Effector memory CD8-positive, alpha-beta T cell (primary cell): ENCODE data around the gene C6orf89.
A peak's percentile ranks its signal among the peaks of the same experiment; 100 is the strongest.

Experiments used
- ATAC-seq: fragments of 150-1000 bp; cut with Tn5 transposase; replicated peaks from 2 replicates; pipeline ENCODE4 v1.10.0; 2021; ENCODE audit warnings: mild to moderate bottlenecking, moderate library complexity
- DNase-seq, 3 experiments: peaks; one replicate each; pipeline ENCODE4 v3.0.0; 2021
- H3K27ac Mint-ChIP-seq, 2 donors: one replicate each; pipeline ENCODE4 v1.8.0; 2022; ENCODE audit warnings: mild to moderate bottlenecking in 2 of 2, mixed read lengths in 2 of 2, moderate library complexity in 2 of 2
- H3K27me3 Mint-ChIP-seq, 2 donors: one replicate each; pipeline ENCODE4 v1.8.0; 2022; ENCODE audit warnings: mixed read lengths in 2 of 2
- H3K36me3 Mint-ChIP-seq: one replicate; pipeline ENCODE4 v1.8.0; 2022; ENCODE audit warnings: mild to moderate bottlenecking, moderate library complexity, mixed read lengths; ENCODE audit not compliant: insufficient read depth
- H3K4me1 Mint-ChIP-seq, 2 donors: one replicate each; pipeline ENCODE4 v1.8.0; 2022; ENCODE audit warnings: low read depth in 2 of 2, mixed read lengths in 2 of 2
- H3K4me3 Mint-ChIP-seq, 2 donors: one replicate each; pipeline ENCODE4 v1.8.0; 2022; ENCODE audit warnings: mild to moderate bottlenecking in 2 of 2, mixed read lengths in 2 of 2, moderate library complexity in 2 of 2
- H3K9me3 Mint-ChIP-seq, 2 donors: one replicate each; pipeline ENCODE4 v1.8.0; 2022; ENCODE audit warnings: mixed read lengths in 2 of 2
- total RNA-seq, 9 experiments: gene quantifications; one replicate each; lab custom pipeline; 2026; lab: John Stamatoyannopoulos, UW

The C6orf89 gene
- total RNA-seq = 78.6 to 219 (median 115) reads per million in 9 experiments

GRCh38 chr6:36885461-36886401 lies at the start of gene C6orf89:
Gene C6orf89 (plus strand): TSS chr6:36885952. CDS start chr6:36899445, 13,493 bp downstream.
- no peaks in the 10 kb centered on the region for H3K27me3 Mint-ChIP-seq
- DNase-seq (peak; percentile 95 to 96 (median 95)), ATAC-seq (peak; percentile 97)
- H3K9me3 Mint-ChIP-seq = no peaks in the 10 kb centered on the region
- H3K4me3 Mint-ChIP-seq = peak within 1 kb of the TSS; percentile 87
- peaks cover 25 to 37% of the 10 kb centered on the region in 2 donors for H3K4me1 Mint-ChIP-seq
- H3K27ac Mint-ChIP-seq = peak within 1 kb of the TSS; percentile 95
- peaks cover 9% of the 10 kb centered on the region for H3K36me3 Mint-ChIP-seq

GRCh38 chr6:36836111-36837021 lies 49.4 kb upstream of the C6orf89 start:
- H3K27ac Mint-ChIP-seq = no peak overlapping the region
- peaks cover 3% of the 10 kb centered on the region for H3K36me3 Mint-ChIP-seq
- DNase-seq = no peak
- H3K9me3 Mint-ChIP-seq = no peaks in the 10 kb centered on the region
- H3K4me3 Mint-ChIP-seq = no peak overlapping the region
- H3K27me3 Mint-ChIP-seq = peaks cover 20 to 38% of the 10 kb centered on the region in 2 donors
- peaks cover 5 to 13% of the 10 kb centered on the region in 2 donors for H3K4me1 Mint-ChIP-seq
- no peak for ATAC-seq

- Mint-ChIP-seq H3K27me3 (peaks cover 20 to 38% of the 10 kb centered on the region in 2 donors), H3K27ac (no peak overlapping the region), H3K4me3 (no peak overlapping the region), H3K4me1 (peaks cover 5 to 13% of the 10 kb centered on the region in 2 donors), H3K36me3 (peaks cover 3% of the 10 kb centered on the region), H3K9me3 (no peaks in the 10 kb centered on the region)
- ATAC-seq = no peak
- no peak for DNase-seq
These were observed 48.8 kb upstream of the C6orf89 start for GRCh38 chr6:36837022-36837339.

- peaks cover 20 to 38% of the 10 kb centered on the region in 2 donors for H3K27me3 Mint-ChIP-seq
These were observed 48.1 kb upstream of the C6orf89 start for GRCh38 chr6:36837686-36838085.

GRCh38 chr6:36838896-36839748 lies 46.6 kb upstream of the C6orf89 start, which contains the start of gene CPNE5:
Gene CPNE5 (minus strand): TSS chr6:36839444. CDS start chr6:36839377, 67 bp downstream.
- no peak for ATAC-seq

More at GRCh38 chr6:36837686-36838085, 48.1 kb upstream of the C6orf89 start:
- ATAC-seq (no peak), DNase-seq (no peak)
- peaks cover 3% of the 10 kb centered on the region for H3K36me3 Mint-ChIP-seq
- no peaks in the 10 kb centered on the region for H3K9me3 Mint-ChIP-seq
- H3K4me1 Mint-ChIP-seq = peaks cover 5 to 13% of the 10 kb centered on the region in 2 donors
- no peak overlapping the region for H3K4me3 Mint-ChIP-seq
- H3K27ac Mint-ChIP-seq = no peak overlapping the region

GRCh38 chr6:36839749-36840431 lies 45.9 kb upstream of the C6orf89 start:
- no peaks in the 10 kb centered on the region for H3K36me3 Mint-ChIP-seq
- peaks cover 20 to 38% of the 10 kb centered on the region in 2 donors for H3K27me3 Mint-ChIP-seq
- H3K4me1 Mint-ChIP-seq = peaks cover 5 to 13% of the 10 kb centered on the region in 2 donors
- H3K9me3 Mint-ChIP-seq = no peaks in the 10 kb centered on the region
- no peak overlapping the region for H3K27ac Mint-ChIP-seq
- peak overlapping the region; percentile 69 to 80 for H3K4me3 Mint-ChIP-seq
- ATAC-seq (peak; percentile 68), DNase-seq (peak; percentile 25 to 29 (median 25))

More at GRCh38 chr6:36838896-36839748, 46.6 kb upstream of the C6orf89 start, which contains the start of gene CPNE5:
- Mint-ChIP-seq H3K4me3 (peak within 1 kb of the TSS; percentile 69 to 80), H3K27ac (no peak within 1 kb of the TSS), H3K27me3 (peaks cover 20 to 38% of the 10 kb centered on the region in 2 donors), H3K4me1 (peaks cover 5 to 13% of the 10 kb centered on the region in 2 donors), H3K36me3 (no peaks in the 10 kb centered on the region), H3K9me3 (no peaks in the 10 kb centered on the region)
- DNase-seq = no peak

- DNase-seq (peak; percentile 21 to 32 (median 25)), ATAC-seq (peak; percentile 80)
- H3K4me1 Mint-ChIP-seq = peaks cover 5 to 13% of the 10 kb centered on the region in 2 donors
- no peaks in the 10 kb centered on the region for H3K9me3 Mint-ChIP-seq
- peak overlapping the region; percentile 69 to 80 for H3K4me3 Mint-ChIP-seq
- H3K27ac Mint-ChIP-seq = no peak overlapping the region
- H3K27me3 Mint-ChIP-seq = peaks cover 20 to 38% of the 10 kb centered on the region in 2 donors
- H3K36me3 Mint-ChIP-seq = no peaks in the 10 kb centered on the region
These were observed 45.0 kb upstream of the C6orf89 start for GRCh38 chr6:36840432-36841403.

GRCh38 chr6:36841756-36842155 lies 44.0 kb upstream of the C6orf89 start:
- no peak overlapping the region for H3K27ac Mint-ChIP-seq
- H3K4me1 Mint-ChIP-seq = peaks cover 5 to 13% of the 10 kb centered on the region in 2 donors
- H3K4me3 Mint-ChIP-seq = no peak overlapping the region
- H3K9me3 Mint-ChIP-seq = no peaks in the 10 kb centered on the region
- H3K27me3 Mint-ChIP-seq = peaks cover 20 to 38% of the 10 kb centered on the region in 2 donors
- ATAC-seq = no peak
- no peaks in the 10 kb centered on the region for H3K36me3 Mint-ChIP-seq
- no peak for DNase-seq

GRCh38 chr6:36843170-36843569 lies 42.6 kb upstream of the C6orf89 start:
- Mint-ChIP-seq H3K27me3 (peaks cover 10 to 25% of the 10 kb centered on the region in 2 donors), H3K4me3 (no peak overlapping the region), H3K36me3 (no peaks in the 10 kb centered on the region), H3K4me1 (peaks cover 5 to 13% of the 10 kb centered on the region in 2 donors), H3K27ac (no peak overlapping the region), H3K9me3 (no peaks in the 10 kb centered on the region)
- no peak for ATAC-seq
- no peak for DNase-seq

GRCh38 chr6:36844232-36845170 lies 41.3 kb upstream of the C6orf89 start:
- ATAC-seq = no peak

More at GRCh38 chr6:36844232-36845170, 41.3 kb upstream of the C6orf89 start:
- H3K4me3 Mint-ChIP-seq = no peak overlapping the region
- H3K27me3 Mint-ChIP-seq = peaks cover 0 to 13% of the 10 kb centered on the region in 2 donors
- H3K9me3 Mint-ChIP-seq = no peaks in the 10 kb centered on the region
- peak overlapping the region in 1 of 2 donors; percentile 18 for H3K27ac Mint-ChIP-seq
- H3K4me1 Mint-ChIP-seq = peaks cover 5 to 10% of the 10 kb centered on the region in 2 donors
- no peaks in the 10 kb centered on the region for H3K36me3 Mint-ChIP-seq
- no peak for DNase-seq
